A673 (cell line): Measurements from ENCODE around the gene TP53BP2.
A peak's percentile ranks its signal among the peaks of the same experiment; 100 is the strongest.

Experiments used
- CTCF ChIP-seq: fragments of 300-800, 200-600 bp; sonication (generic); conservative IDR thresholded peaks from 2 replicates; pipeline ENCODE4 v1.5.1; 2017; ENCODE audit warnings: low read depth, mild to moderate bottlenecking, antibody characterized with exemption, low read length, moderate library complexity, mixed read lengths
- EZH2 ChIP-seq: fragments of 200-600 bp; sonication (generic); IDR thresholded peaks from 2 replicates; pipeline ENCODE4 v1.6.1; 2017; ENCODE audit warnings: borderline replicate concordance, low read depth, mild to moderate bottlenecking, mixed read lengths, antibody characterized with exemption, low read length; ENCODE audit not compliant: poor library complexity, severe bottlenecking

GRCh38 chr1:223759273-223759672 lies 86.5 kb downstream of the TP53BP2 start:
- TF ChIP-seq CTCF (0 out of 2 replicates have a peak, but pooled peaks have one; percentile 15), EZH2 (no peak)
